Effector memory CD4-positive, alpha-beta T cell (primary cell): ENCODE results near the gene CACNA2D3.

Source experiments
- DNase-seq, 3 donors: peaks; one replicate each; pipeline ENCODE4 v3.0.0-alpha.2; 2020
- H3K27ac ChIP-seq: 2 replicates; pipeline ENCODE4 v1.7.0; 2013; ENCODE audit warnings: mild to moderate bottlenecking, low read length, moderate library complexity; ENCODE audit not compliant: insufficient read depth, poor library complexity, severe bottlenecking
- H3K27me3 ChIP-seq: replicated peaks from 2 replicates; pipeline ENCODE4 v1.7.0; 2013; ENCODE audit warnings: mild to moderate bottlenecking, low read length; ENCODE audit not compliant: insufficient read depth, control insufficient read depth, poor library complexity, severe bottlenecking
- H3K36me3 ChIP-seq: 2 replicates; pipeline ENCODE4 v1.7.0; 2013; ENCODE audit warnings: mild to moderate bottlenecking, low read length, moderate library complexity; ENCODE audit not compliant: control insufficient read depth, insufficient read depth
- H3K4me1 ChIP-seq: 2 replicates; pipeline ENCODE4 v1.7.0; 2013; ENCODE audit warnings: low read length, mild to moderate bottlenecking; ENCODE audit not compliant: control insufficient read depth, insufficient read depth, poor library complexity, severe bottlenecking
- H3K4me3 ChIP-seq: 2 replicates; pipeline ENCODE4 v1.7.0; 2013; ENCODE audit warnings: low read length, low read depth, mild to moderate bottlenecking; ENCODE audit not compliant: insufficient read depth, poor library complexity, severe bottlenecking
- H3K9me3 ChIP-seq: 2 replicates; pipeline ENCODE4 v1.7.0; 2013; ENCODE audit warnings: mild to moderate bottlenecking, low read length, moderate library complexity; ENCODE audit not compliant: control insufficient read depth

Gene CACNA2D3

DNA sequence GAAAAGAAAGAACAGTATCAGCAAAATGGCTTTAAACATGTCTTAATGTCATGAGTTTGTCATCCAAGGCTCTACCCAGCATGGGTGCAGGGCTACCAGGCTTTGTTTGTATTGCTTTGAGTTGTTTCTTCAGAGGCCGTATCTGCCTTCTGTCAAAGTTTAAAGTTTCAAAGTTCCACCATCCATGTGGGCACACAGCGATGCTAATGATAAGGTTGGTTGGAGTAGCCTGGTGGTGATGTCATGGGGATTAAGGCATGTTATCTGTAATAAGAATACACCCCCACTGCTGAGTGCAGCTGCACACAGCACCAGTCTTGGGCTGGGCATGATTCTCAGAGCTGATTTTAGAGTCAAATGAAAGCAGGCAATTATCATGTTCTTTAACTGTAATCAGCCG is 877.5 kb downstream of the CACNA2D3 start:
- H3K27me3 ChIP-seq, result no peaks in the 10 kb centered on the region
- DNase-seq, result no peak
- H3K9me3 ChIP-seq, result no peaks in the 10 kb centered on the region
- no peaks in the 10 kb centered on the region for H3K36me3 ChIP-seq
- H3K4me1 ChIP-seq, result no peaks in the 10 kb centered on the region
- H3K27ac ChIP-seq, result no peak overlapping the region
- H3K4me3 ChIP-seq, result no peak overlapping the region

DNA sequence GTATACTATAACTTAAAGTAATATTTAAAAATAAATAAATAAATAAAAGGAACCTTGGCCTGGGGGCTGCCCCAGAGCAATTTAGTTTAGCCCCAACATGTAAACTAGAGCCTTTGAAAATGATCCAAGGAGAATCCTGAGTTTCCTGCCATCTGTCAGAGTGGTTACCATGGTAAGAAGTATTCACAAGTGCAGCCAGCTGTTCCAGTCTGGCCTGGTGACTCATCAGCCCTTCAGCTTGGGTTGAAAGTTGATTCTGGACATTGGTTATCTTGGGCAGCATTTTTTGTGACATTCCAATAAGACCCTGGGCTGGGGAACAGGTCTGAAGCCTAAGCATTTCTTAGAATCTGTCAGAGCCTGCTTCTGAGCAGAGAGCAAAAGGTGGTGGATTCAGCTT is 878.2 kb downstream of the CACNA2D3 start:
- H3K27me3 ChIP-seq, result no peaks in the 10 kb centered on the region
- H3K9me3 ChIP-seq, result no peaks in the 10 kb centered on the region
- H3K4me1 ChIP-seq, result no peaks in the 10 kb centered on the region
- no peak overlapping the region for H3K27ac ChIP-seq
- H3K4me3 ChIP-seq, result no peak overlapping the region
- no peaks in the 10 kb centered on the region for H3K36me3 ChIP-seq
- no peak for DNase-seq

DNA sequence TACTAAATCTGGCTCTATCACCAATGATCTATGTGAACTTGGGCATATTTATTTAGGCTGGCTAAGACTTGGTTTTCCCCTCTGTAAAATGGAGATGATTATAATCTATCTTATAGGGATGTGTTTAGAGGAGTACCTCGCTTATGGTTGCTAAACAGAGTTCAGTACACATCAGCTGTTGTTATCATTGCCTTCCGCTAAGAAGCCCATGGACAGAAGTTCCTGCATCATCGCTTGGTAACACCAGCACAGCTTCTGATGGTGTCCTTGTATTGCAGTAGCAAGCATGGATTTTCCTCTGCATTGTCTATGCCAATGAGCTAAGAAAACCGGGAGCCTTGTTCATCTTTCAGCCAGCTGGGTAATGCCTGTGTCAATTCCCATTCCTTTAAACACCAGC is 878.6 kb downstream of the CACNA2D3 start:
- DNase-seq, result no peak

DNA sequence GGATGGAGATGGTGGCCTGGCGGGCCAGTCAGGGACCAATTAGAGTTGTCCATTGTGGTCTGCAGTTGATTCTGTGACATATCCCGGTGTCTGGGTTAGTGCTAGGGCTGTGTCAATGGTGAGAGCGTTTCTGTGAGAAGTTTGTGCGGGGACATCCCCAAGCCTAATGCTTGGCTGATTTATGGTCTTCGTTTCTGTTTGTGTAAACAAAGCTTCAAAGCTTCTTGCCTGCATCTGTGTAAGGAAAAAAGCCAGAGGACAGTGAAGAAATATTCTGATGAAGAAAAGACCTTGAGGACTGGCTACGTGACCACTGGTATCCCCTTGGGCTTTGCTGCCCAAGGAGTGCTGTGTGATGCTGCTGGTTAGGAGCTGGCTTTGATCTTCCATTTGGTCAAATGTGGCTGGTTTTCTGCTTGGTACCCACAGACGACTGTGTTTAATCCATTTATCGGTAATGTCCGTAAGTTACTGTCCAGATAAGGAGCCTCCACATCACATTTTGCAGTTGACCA is 880.1 kb downstream of the CACNA2D3 start:
- Histone ChIP-seq H3K9me3 (no peaks in the 10 kb centered on the region), H3K4me3 (no peak overlapping the region), H3K27me3 (no peaks in the 10 kb centered on the region), H3K4me1 (no peaks in the 10 kb centered on the region), H3K36me3 (no peaks in the 10 kb centered on the region), H3K27ac (no peak overlapping the region)
- DNase-seq, result no peak

More for the DNA sequence above, 878.6 kb downstream of the CACNA2D3 start:
- Histone ChIP-seq H3K4me3 (no peak overlapping the region), H3K36me3 (no peaks in the 10 kb centered on the region), H3K9me3 (no peaks in the 10 kb centered on the region), H3K27me3 (no peaks in the 10 kb centered on the region), H3K27ac (no peak overlapping the region), H3K4me1 (no peaks in the 10 kb centered on the region)

DNA sequence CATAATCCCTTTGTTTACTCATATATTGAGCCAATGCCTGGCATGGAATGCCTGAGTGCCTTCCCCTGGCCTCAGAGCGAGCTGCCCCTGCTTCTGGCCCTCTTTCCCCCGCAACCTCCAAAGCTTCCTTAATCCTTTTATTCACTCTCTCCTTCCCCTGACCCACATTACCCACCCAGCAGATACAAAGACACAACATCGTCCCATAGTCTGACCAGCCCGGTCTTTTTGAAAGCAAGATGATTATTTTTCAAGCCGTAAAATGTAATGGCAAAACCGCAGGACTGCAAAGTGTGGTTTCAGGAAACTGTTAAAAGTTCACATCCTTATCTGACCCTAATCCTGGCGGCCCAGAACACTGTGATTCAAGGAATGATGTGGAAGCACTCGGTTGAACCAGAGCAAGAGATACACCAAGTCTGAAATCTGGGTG is 883.9 kb downstream of the CACNA2D3 start:
- Histone ChIP-seq H3K36me3 (no peaks in the 10 kb centered on the region), H3K27ac (no peak overlapping the region), H3K4me3 (no peak overlapping the region), H3K27me3 (no peaks in the 10 kb centered on the region), H3K9me3 (no peaks in the 10 kb centered on the region), H3K4me1 (no peaks in the 10 kb centered on the region)
- DNase-seq, result no peak

DNA sequence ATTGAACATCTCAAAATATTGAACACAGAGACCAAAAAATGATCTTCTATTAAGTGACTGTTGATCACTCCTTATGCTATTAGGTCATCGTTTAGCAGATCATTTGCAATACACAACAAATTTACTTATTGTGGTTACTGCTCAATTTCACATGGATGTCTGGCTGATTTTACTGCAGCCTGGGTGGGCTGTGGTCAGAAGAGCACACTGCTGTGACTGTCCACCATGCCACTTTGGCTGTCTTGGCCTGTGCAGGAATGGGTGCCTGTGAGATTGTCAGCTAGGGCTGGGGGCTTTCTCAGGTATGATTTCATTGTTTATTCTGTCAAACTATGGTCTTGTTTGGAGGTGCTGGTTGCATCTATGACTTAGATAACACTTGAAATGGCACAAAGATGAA is 885.6 kb downstream of the CACNA2D3 start:
- H3K4me1 ChIP-seq, result no peaks in the 10 kb centered on the region
- H3K27me3 ChIP-seq, result no peaks in the 10 kb centered on the region
- no peaks in the 10 kb centered on the region for H3K9me3 ChIP-seq
- no peak overlapping the region for H3K4me3 ChIP-seq
- no peak overlapping the region for H3K27ac ChIP-seq
- DNase-seq, result no peak
- H3K36me3 ChIP-seq, result no peaks in the 10 kb centered on the region

DNA sequence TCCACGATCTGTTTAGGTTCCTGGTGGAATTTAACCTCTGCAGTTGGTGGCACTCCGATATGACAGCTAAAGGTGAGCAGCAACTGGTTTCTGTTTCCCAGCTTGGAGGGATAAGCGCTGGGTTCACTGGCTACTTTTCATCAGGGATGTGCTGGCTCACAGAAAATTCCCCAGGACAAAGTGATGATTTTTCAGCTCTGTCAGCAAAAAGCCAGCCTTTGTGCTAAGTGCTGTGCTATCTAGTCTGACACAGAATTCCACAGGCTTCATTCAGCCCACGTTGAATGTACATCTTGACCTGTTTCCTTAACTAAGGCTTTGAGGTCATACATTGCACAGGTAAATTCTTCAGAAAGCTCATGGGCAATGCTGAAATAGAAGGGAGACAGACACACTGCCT is 887.0 kb downstream of the CACNA2D3 start:
- no peaks in the 10 kb centered on the region for H3K36me3 ChIP-seq
- no peak for DNase-seq
- H3K27me3 ChIP-seq, result no peaks in the 10 kb centered on the region
- H3K4me1 ChIP-seq, result no peaks in the 10 kb centered on the region
- H3K9me3 ChIP-seq, result no peaks in the 10 kb centered on the region
- H3K27ac ChIP-seq, result no peak overlapping the region
- no peak overlapping the region for H3K4me3 ChIP-seq

DNA sequence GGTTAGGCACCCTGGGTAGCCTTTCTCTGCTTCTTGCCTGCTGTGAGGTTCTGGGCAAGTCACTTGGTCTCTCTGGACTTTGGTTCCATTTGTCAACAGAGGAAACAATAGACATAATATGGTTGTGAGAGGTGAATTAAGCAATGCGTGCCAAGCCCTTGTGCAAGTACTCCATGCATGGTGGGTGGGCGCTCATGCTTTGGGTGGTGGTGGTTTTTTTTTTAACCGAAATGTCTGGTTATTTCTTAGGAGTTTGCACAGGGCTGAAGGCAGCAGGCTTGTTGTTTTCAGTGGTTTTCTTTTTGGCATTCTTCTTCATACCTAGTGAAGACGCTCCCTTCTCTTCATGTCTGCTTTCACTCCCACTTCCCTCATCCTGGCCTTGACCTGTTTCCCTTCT is 889.7 kb downstream of the CACNA2D3 start:
- Histone ChIP-seq H3K4me3 (no peak overlapping the region), H3K9me3 (no peaks in the 10 kb centered on the region), H3K27me3 (no peaks in the 10 kb centered on the region), H3K4me1 (no peaks in the 10 kb centered on the region), H3K36me3 (no peaks in the 10 kb centered on the region), H3K27ac (no peak overlapping the region)
- no peak for DNase-seq

DNA sequence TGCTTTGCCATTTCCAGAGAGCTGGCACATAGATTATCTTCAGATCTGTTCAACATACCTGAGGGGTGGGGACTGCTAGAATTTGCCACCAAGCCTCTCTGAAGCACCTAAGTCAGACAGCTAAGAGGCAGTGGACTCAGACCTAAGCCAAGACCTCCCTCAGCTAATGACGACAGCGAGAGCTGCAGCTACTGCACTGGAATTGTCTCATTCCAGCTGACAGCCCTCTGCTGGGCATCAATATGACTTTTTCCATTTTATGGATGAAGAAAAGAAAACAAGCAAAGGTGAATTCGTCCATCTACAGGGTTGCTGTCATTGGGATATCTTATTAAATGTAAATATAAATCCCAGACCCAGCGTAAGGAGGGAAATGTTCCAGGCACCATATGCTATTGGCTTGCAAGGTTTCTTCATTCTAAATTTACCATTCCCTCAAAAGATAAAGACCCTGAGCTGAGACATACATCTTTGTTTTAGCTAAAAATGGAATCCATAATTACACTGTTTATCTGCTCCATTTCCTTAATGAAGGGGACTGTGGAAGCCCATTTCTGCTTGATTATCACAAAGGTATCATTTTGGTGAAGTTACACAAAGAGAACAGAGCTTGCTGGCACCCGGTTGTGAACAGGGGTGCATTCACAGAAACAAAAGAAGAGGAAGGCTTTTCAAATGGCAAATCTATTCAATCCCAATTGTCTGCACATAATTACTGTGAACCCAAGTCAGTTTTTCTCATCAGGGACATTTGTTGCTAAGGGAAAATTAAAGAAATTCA is 891.0 kb downstream of the CACNA2D3 start:
- H3K4me1 ChIP-seq, result no peaks in the 10 kb centered on the region
- H3K9me3 ChIP-seq, result no peaks in the 10 kb centered on the region
- H3K36me3 ChIP-seq, result no peaks in the 10 kb centered on the region
- no peak overlapping the region for H3K4me3 ChIP-seq
- no peaks in the 10 kb centered on the region for H3K27me3 ChIP-seq
- DNase-seq, result no peak
- no peak overlapping the region for H3K27ac ChIP-seq

DNA sequence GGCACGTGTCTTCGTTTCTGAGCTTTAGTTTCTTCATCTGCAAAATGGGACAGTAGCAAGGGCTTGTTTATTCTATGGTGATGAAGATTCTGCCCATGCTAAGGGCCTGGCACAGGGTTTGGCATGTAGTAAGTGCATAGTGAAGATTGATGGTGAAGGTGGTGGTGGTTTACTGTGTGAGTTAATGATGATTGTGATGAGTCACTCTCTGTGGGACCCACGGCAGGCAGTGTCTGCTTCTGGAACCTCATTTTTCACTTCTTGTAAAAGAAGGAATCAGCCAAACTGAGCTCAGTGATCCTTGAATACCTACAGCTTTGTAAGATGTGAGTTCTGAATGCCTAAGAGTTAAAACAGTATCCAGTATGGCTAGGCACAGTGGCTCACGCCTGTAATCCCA is 891.7 kb downstream of the CACNA2D3 start:
- Histone ChIP-seq H3K4me3 (no peak overlapping the region), H3K36me3 (no peaks in the 10 kb centered on the region), H3K27me3 (no peaks in the 10 kb centered on the region), H3K27ac (no peak overlapping the region), H3K9me3 (no peaks in the 10 kb centered on the region), H3K4me1 (no peaks in the 10 kb centered on the region)
- no peak for DNase-seq
